ENCODE results near the gene LMF1. TPM values are rescaled to one million over a fixed set of nuclear protein-coding genes. Genes with fewer than 3 reads are reported as not detected.

LMF1 gene
- total and polyA plus RNA-seq, 2 of the 13 experiments (the other 11 are each of a cell fraction or from before 2014, with no cell fraction given), result 6.8 to 8.5 TPM

DNA sequence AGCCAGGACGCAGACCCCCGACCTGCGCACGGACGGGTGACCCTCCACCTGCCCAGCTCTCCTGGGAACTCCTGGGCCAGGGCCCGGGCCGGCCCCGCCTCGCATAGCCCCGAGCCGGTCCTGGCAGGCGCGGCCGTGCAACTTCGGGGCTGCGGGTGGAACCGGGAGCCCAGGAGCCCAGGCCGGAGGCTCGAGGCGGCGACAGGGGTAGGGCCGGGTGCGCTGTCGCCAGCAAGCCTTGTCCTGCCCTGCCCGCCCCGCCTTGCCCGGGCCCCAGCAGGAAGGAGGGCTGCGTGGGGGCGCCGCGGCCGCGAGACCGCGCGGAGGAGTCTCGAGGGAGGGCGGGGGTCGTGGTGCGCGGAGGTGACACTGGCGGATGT lies 408 bp downstream of the LMF1 start (continued):
- TF ChIP-seq, protein P1, sequence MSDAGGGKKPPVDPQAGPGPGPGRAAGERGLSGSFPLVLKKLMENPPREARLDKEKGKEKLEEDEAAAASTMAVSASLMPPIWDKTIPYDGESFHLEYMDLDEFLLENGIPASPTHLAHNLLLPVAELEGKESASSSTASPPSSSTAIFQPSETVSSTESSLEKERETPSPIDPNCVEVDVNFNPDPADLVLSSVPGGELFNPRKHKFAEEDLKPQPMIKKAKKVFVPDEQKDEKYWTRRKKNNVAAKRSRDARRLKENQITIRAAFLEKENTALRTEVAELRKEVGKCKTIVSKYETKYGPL (CRISPR knock-in tag; IDR thresholded peaks at IDR 0.05), result no peak
- TF ChIP-seq NKX3-1 (CRISPR knock-in tag; IDR thresholded peaks at IDR 0.05) (no peak), NR1H2 (CRISPR knock-in tag; IDR thresholded peaks at IDR 0.05; ENCODE audit: borderline replicate concordance, low read depth) (peak; percentile 80; the same call in 1 of the 2 replicates), RFX1 (IDR thresholded peaks at IDR 0.05) (no peak), ZNF713 (CRISPR knock-in tag; IDR thresholded peaks at IDR 0.05) (no peak), SP2 (CRISPR knock-in tag; IDR thresholded peaks at IDR 0.05) (no peak), MAFF (IDR thresholded peaks at IDR 0.05; ENCODE audit: low read depth, low read length) (no peak), ZNF766 (CRISPR knock-in tag; IDR thresholded peaks at IDR 0.05; ENCODE audit: borderline replicate concordance) (no peak), PRMT3 (CRISPR knock-in tag; IDR thresholded peaks at IDR 0.05; ENCODE audit: borderline replicate concordance, low read depth) (no peak), KDM5B (CRISPR knock-in tag; IDR thresholded peaks at IDR 0.05; ENCODE audit: borderline replicate concordance) (peak; percentile 76; the same call in 1 of the 2 replicates), ZNF3 (CRISPR knock-in tag; IDR thresholded peaks at IDR 0.05) (no peak), KLF13 (CRISPR knock-in tag; IDR thresholded peaks at IDR 0.05) (no peak), ZNF598 (CRISPR knock-in tag; IDR thresholded peaks at IDR 0.05; ENCODE audit: borderline replicate concordance) (no peak), HMG20B (CRISPR knock-in tag; conservative IDR thresholded peaks at IDR 0.05) (no peak), ZNF30 (CRISPR knock-in tag; IDR thresholded peaks at IDR 0.05) (no peak), ZNF75D (CRISPR knock-in tag; IDR thresholded peaks at IDR 0.05; ENCODE audit: borderline replicate concordance) (no peak), PHF20 (CRISPR knock-in tag; IDR thresholded peaks at IDR 0.05) (no peak), ZNF775 (CRISPR knock-in tag; IDR thresholded peaks at IDR 0.05; ENCODE audit: borderline replicate concordance) (no peak), ZFX (CRISPR knock-in tag; IDR thresholded peaks at IDR 0.05; ENCODE audit: low read depth) (no peak; the same call in 1 of the 2 replicates), ZNF782 (CRISPR knock-in tag; IDR thresholded peaks at IDR 0.05; ENCODE audit: borderline replicate concordance) (no peak)
- TF ChIP-seq, protein P2, sequence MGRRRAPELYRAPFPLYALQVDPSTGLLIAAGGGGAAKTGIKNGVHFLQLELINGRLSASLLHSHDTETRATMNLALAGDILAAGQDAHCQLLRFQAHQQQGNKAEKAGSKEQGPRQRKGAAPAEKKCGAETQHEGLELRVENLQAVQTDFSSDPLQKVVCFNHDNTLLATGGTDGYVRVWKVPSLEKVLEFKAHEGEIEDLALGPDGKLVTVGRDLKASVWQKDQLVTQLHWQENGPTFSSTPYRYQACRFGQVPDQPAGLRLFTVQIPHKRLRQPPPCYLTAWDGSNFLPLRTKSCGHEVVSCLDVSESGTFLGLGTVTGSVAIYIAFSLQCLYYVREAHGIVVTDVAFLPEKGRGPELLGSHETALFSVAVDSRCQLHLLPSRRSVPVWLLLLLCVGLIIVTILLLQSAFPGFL (CRISPR knock-in tag; IDR thresholded peaks at IDR 0.05), result no peak
- TF ChIP-seq, protein P3, sequence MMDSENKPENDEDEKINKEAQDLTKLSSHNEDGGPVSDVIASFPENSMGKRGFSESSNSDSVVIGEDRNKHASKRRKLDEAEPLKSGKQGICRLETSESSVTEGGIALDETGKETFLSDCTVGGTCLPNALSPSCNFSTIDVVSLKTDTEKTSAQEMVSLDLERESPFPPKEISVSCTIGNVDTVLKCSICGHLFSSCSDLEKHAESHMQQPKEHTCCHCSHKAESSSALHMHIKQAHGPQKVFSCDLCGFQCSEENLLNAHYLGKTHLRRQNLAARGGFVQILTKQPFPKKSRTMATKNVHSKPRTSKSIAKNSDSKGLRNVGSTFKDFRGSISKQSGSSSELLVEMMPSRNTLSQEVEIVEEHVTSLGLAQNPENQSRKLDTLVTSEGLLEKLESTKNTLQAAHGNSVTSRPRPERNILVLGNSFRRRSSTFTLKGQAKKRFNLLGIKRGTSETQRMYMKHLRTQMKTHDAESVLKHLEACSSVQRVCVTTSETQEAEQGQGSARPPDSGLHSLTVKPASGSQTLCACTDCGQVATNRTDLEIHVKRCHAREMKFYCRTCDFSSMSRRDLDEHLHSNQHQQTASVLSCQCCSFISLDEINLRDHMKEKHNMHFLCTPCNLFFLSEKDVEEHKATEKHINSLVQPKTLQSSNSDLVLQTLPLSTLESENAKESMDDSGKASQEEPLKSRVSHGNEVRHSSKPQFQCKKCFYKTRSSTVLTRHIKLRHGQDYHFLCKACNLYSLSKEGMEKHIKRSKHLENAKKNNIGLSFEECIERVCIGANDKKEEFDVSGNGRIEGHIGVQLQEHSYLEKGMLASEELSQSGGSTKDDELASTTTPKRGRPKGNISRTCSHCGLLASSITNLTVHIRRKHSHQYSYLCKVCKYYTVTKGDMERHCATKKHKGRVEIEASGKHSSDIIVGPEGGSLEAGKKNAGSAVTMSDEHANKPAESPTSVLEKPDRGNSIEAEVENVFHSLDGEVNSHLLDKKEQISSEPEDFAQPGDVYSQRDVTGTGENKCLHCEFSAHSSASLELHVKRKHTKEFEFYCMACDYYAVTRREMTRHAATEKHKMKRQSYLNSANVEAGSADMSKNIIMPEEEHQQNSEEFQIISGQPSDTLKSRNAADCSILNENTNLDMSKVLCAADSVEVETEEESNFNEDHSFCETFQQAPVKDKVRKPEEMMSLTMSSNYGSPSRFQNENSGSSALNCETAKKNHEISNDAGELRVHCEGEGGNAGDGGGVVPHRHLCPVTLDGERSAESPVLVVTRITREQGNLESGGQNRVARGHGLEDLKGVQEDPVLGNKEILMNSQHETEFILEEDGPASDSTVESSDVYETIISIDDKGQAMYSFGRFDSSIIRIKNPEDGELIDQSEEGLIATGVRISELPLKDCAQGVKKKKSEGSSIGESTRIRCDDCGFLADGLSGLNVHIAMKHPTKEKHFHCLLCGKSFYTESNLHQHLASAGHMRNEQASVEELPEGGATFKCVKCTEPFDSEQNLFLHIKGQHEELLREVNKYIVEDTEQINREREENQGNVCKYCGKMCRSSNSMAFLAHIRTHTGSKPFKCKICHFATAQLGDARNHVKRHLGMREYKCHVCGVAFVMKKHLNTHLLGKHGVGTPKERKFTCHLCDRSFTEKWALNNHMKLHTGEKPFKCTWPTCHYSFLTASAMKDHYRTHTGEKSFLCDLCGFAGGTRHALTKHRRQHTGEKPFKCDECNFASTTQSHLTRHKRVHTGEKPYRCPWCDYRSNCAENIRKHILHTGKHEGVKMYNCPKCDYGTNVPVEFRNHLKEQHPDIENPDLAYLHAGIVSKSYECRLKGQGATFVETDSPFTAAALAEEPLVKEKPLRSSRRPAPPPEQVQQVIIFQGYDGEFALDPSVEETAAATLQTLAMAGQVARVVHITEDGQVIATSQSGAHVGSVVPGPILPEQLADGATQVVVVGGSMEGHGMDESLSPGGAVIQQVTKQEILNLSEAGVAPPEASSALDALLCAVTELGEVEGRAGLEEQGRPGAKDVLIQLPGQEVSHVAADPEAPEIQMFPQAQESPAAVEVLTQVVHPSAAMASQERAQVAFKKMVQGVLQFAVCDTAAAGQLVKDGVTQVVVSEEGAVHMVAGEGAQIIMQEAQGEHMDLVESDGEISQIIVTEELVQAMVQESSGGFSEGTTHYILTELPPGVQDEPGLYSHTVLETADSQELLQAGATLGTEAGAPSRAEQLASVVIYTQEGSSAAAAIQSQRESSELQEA (CRISPR knock-in tag; IDR thresholded peaks at IDR 0.05; ENCODE audit: not compliant biosample characterization), result peak; percentile 17
- TF ChIP-seq, protein P4, sequence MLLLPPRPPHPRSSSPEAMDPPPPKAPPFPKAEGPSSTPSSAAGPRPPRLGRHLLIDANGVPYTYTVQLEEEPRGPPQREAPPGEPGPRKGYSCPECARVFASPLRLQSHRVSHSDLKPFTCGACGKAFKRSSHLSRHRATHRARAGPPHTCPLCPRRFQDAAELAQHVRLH (CRISPR knock-in tag; IDR thresholded peaks at IDR 0.05; ENCODE audit: borderline replicate concordance, low read depth), result no peak

Measured in HepG2 (cell line).